CD14-positive monocyte (primary cell): Measurements from ENCODE around the gene ANO2. TPM values are rescaled to one million over a fixed set of nuclear protein-coding genes. Genes with fewer than 3 reads are reported as not detected.

Source experiments
- DNase-seq, 3 donors: peaks; one replicate each; pipeline ENCODE4 v3.0.0-alpha.2; 2011 to 2022
- H2AFZ ChIP-seq: 2 replicates; pipeline ENCODE4 v1.6.0; 2012; ENCODE audit warnings: mild to moderate bottlenecking, low read depth, low read length, inconsistent platforms; ENCODE audit not compliant: insufficient read depth, poor library complexity, severe bottlenecking
- H3K27ac ChIP-seq, 2 donors: 1 replicate in 1 of 2; 2 replicates in 1 of 2; pipeline ENCODE4 v1.5.1; 2012 to 2013; ENCODE audit warnings: low read length in 2 of 2, control low read depth in 1 of 2, inconsistent platforms in 1 of 2, low read depth in 1 of 2, mild to moderate bottlenecking in 1 of 2
- H3K27me3 ChIP-seq, 2 donors: one replicate each; pipeline versions ENCODE4 v1.6.0 to v1.6.1; 2011 to 2013; ENCODE audit warnings: low read length in 2 of 2; ENCODE audit not compliant: control insufficient read depth in 2 of 2, insufficient read depth in 2 of 2
- H3K36me3 ChIP-seq, 2 donors: replicated peaks in 1 of 2; 1 replicate in 1 of 2; 2 replicates in 1 of 2; pipeline versions ENCODE4 v1.5.1 to v1.6.1; 2012 to 2013; ENCODE audit warnings: low read length in 2 of 2, control low read depth in 1 of 2, inconsistent platforms in 1 of 2, mild to moderate bottlenecking in 1 of 2; ENCODE audit not compliant: insufficient read depth in 2 of 2, control insufficient read depth in 1 of 2
- H3K4me1 ChIP-seq, 2 donors: 1 replicate in 1 of 2; 2 replicates in 1 of 2; pipeline versions ENCODE4 v1.5.1 to v1.6.1; 2012 to 2013; ENCODE audit warnings: low read length in 2 of 2, control low read depth in 1 of 2, inconsistent platforms in 1 of 2, mild to moderate bottlenecking in 1 of 2, moderate library complexity in 1 of 2; ENCODE audit not compliant: insufficient read depth in 2 of 2, control insufficient read depth in 1 of 2
- H3K4me2 ChIP-seq: replicated peaks from 2 replicates; pipeline ENCODE3; 2012; ENCODE audit warnings: low read length, moderate library complexity, mild to moderate bottlenecking; ENCODE audit not compliant: poor library complexity, severe bottlenecking; ENCODE audit errors: extremely low read depth
- H3K4me3 ChIP-seq, 3 experiments: fragments of 200-600 bp in 1 of 3; sonication (generic) in 1 of 3; replicated peaks in 1 of 3; 1 replicate in 2 of 3; 2 replicates in 1 of 3; pipeline ENCODE4 v1.5.1; 2011 to 2013; ENCODE audit warnings: low read length in 3 of 3, mild to moderate bottlenecking in 3 of 3, control low read depth in 2 of 3, low read depth in 2 of 3, inconsistent platforms in 1 of 3, moderate library complexity in 1 of 3
- H3K79me2 ChIP-seq: 2 replicates; pipeline ENCODE4 v1.6.0; 2012; ENCODE audit warnings: mild to moderate bottlenecking, control low read depth, inconsistent platforms, low read length, moderate library complexity; ENCODE audit not compliant: insufficient read depth
- H3K9ac ChIP-seq: 2 replicates; pipeline ENCODE4 v1.6.0; 2017; ENCODE audit warnings: low read length, mild to moderate bottlenecking; ENCODE audit not compliant: insufficient read depth, poor library complexity, severe bottlenecking
- H3K9me3 ChIP-seq, 2 donors: replicated peaks in 1 of 2; 1 replicate in 1 of 2; 2 replicates in 1 of 2; pipeline versions ENCODE4 v1.5.1 to v1.6.1; 2012 to 2013; ENCODE audit warnings: low read length in 2 of 2, control low read depth in 1 of 2; ENCODE audit not compliant: control insufficient read depth in 1 of 2, insufficient read depth in 1 of 2
- H4K20me1 ChIP-seq: 2 replicates; pipeline ENCODE4 v1.6.0; 2012; ENCODE audit warnings: mild to moderate bottlenecking, low read length, control low read depth, moderate library complexity; ENCODE audit not compliant: insufficient read depth
- H3K27ac Mint-ChIP-seq, 7 donors: one replicate each; pipeline ENCODE4 v1.8.0; 2020; ENCODE audit warnings: mild to moderate bottlenecking in 7 of 7, mixed read lengths in 7 of 7, moderate library complexity in 6 of 7, inconsistent platforms in 2 of 7
- H3K27me3 Mint-ChIP-seq, 3 donors: one replicate each; pipeline ENCODE4 v1.8.0; 2021 to 2022; ENCODE audit warnings: low read depth in 3 of 3, mild to moderate bottlenecking in 3 of 3, mixed read lengths in 3 of 3, moderate library complexity in 3 of 3, inconsistent platforms in 1 of 3
- H3K36me3 Mint-ChIP-seq, 2 donors: one replicate each; pipeline ENCODE4 v1.8.0; 2020; ENCODE audit warnings: mixed read lengths in 2 of 2, inconsistent platforms in 1 of 2, mild to moderate bottlenecking in 1 of 2
- H3K4me1 Mint-ChIP-seq: one replicate; pipeline ENCODE4 v1.8.0; 2020; ENCODE audit warnings: mild to moderate bottlenecking, mixed read lengths
- H3K4me3 Mint-ChIP-seq, 2 donors: one replicate each; pipeline ENCODE4 v1.8.0; 2020; ENCODE audit warnings: mild to moderate bottlenecking in 2 of 2, mixed read lengths in 2 of 2, moderate library complexity in 1 of 2
- H3K9me3 Mint-ChIP-seq, 7 donors: one replicate each; pipeline ENCODE4 v1.8.0; 2020 to 2022; ENCODE audit warnings: mixed read lengths in 7 of 7, mild to moderate bottlenecking in 6 of 7, moderate library complexity in 6 of 7, inconsistent platforms in 2 of 7
- WGBS: methylation state at CpG from one replicate; pipeline ENCODE4 v1.1.5; 2013; ENCODE audit warnings: missing lambda C conversion rate; ENCODE audit not compliant: insufficient coverage; 5-methylcytosine and 5-hydroxymethylcytosine counted together
- intact Hi-C, 2 donors: fragments of 100-400 bp; cut with micrococcal nuclease; formaldehyde crosslinking; loops; one replicate each; pipeline versions ENCODE4 v1.15.0 to v1.15.1; 2023
- polyA plus RNA-seq, 3 donors: library from polyadenylated mRNA; depleted of rRNA in 1 of 3; unstranded in 2 of 3; stranded (reverse) in 1 of 3; fragments of 300-500 nt in 2 of 3; fragments of >200 nt in 1 of 3; fragmentation: Illumina TruSeq in 2 of 3; gene quantifications; 1 replicate in 2 of 3; 2 replicates in 1 of 3; pipeline ENCODE4 v1.2.3, GENCODE V29; 2012 to 2021
- TF ChIP-seq, protein P1 (sequence below): fragments of 200-600 bp; IDR thresholded peaks from one replicate; pipeline ENCODE4 v1.8.0; 2022; ENCODE audit warnings: antibody characterized with exemption, mild to moderate bottlenecking

Gene ANO2
- polyA plus RNA-seq, 3 donors, result not detected

DNA sequence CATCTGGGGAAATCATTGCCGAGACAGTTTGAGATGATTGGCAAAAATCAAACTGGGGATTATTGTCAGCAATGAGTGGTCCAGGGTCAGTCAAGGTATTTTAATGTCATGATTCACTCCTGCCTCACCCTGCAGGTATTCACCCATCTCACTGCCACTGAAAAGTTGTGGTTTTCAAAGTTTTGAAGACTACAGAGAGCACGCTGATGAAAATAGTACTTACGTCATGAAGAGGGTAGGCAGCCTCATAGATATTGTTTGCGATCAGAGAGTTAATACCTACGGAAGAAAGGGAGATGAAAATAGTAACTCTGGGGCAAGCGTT is 138.0 kb downstream of the ANO2 start:
- H3K27ac ChIP-seq, result no peak overlapping the region
- H3K9ac ChIP-seq, result no peak overlapping the region
- H2AFZ ChIP-seq, result no peak overlapping the region
- no peaks in the 10 kb centered on the region for H3K9me3 ChIP-seq
- H3K27me3 ChIP-seq, result no peaks in the 10 kb centered on the region
- no peaks in the 10 kb centered on the region for H3K79me2 ChIP-seq
- H4K20me1 ChIP-seq, result no peaks in the 10 kb centered on the region
- H3K36me3 ChIP-seq, result no peaks in the 10 kb centered on the region
- no peak overlapping the region for H3K4me3 Mint-ChIP-seq
- no peaks in the 10 kb centered on the region for H3K4me1 ChIP-seq
- H3K4me2 ChIP-seq, result no peak overlapping the region
- H3K9me3 Mint-ChIP-seq, result peaks cover 0 to 2% (median 0%) of the 10 kb centered on the region in 7 donors
- intact Hi-C loops, result no loop called here
- TF ChIP-seq, protein P1, sequence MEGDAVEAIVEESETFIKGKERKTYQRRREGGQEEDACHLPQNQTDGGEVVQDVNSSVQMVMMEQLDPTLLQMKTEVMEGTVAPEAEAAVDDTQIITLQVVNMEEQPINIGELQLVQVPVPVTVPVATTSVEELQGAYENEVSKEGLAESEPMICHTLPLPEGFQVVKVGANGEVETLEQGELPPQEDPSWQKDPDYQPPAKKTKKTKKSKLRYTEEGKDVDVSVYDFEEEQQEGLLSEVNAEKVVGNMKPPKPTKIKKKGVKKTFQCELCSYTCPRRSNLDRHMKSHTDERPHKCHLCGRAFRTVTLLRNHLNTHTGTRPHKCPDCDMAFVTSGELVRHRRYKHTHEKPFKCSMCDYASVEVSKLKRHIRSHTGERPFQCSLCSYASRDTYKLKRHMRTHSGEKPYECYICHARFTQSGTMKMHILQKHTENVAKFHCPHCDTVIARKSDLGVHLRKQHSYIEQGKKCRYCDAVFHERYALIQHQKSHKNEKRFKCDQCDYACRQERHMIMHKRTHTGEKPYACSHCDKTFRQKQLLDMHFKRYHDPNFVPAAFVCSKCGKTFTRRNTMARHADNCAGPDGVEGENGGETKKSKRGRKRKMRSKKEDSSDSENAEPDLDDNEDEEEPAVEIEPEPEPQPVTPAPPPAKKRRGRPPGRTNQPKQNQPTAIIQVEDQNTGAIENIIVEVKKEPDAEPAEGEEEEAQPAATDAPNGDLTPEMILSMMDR, result no peak
- H3K36me3 Mint-ChIP-seq, result no peaks in the 10 kb centered on the region
- WGBS, result no CpG with 5 or more reads among the region's 6 CpGs
- no peak for DNase-seq
- H3K4me3 ChIP-seq, result no peak overlapping the region
- H3K27ac Mint-ChIP-seq, result no peak overlapping the region
- H3K27me3 Mint-ChIP-seq, result peaks cover 0 to 12% (median 8%) of the 10 kb centered on the region in 3 donors
- no peaks in the 10 kb centered on the region for H3K4me1 Mint-ChIP-seq

DNA sequence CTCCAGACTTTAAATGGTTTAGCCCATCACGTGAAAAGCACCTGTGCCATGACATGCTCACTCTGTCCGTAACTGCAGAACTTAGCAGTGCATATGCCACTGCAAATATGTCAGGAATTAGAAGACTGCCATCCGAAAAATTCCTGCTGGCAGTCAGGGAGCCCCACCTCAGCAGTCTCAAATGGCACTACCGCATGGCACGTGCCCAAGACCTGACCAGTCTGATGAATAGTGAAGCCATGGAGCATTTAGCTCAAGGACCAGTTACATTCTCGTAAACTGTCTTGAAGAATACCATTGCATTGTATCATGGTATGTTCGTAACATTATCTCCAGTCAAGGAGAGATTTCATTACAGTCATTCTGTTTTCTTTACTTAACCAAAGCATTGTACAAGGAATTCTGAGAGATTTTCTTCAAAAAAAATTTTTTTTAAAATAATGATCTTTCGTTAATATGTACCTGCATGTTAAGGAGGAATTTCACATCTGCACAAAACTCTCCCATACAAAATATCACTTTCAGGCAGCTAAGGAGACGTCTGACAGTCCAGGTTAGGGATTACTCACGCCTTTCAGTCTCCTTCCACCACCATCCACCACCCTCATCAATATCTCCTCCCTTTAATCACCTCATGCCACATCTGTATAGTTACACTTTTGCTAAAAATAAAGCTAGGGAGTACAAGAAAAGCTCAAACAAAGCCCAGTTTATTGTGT is 138.5 kb downstream of the ANO2 start:
- Histone ChIP-seq H3K27me3 (no peaks in the 10 kb centered on the region), H2AFZ (no peak overlapping the region), H3K36me3 (no peaks in the 10 kb centered on the region), H3K9me3 (no peaks in the 10 kb centered on the region), H3K4me3 (no peak overlapping the region), H3K4me2 (no peak overlapping the region), H3K9ac (no peak overlapping the region), H3K27ac (no peak overlapping the region), H3K4me1 (no peaks in the 10 kb centered on the region), H3K79me2 (no peaks in the 10 kb centered on the region), H4K20me1 (no peaks in the 10 kb centered on the region)
- H3K36me3 Mint-ChIP-seq, result no peaks in the 10 kb centered on the region
- no peaks in the 10 kb centered on the region for H3K4me1 Mint-ChIP-seq
- H3K9me3 Mint-ChIP-seq, result peaks cover 0 to 2% (median 0%) of the 10 kb centered on the region in 7 donors
- TF ChIP-seq, protein P1, result no peak
- no peak overlapping the region for H3K27ac Mint-ChIP-seq
- H3K27me3 Mint-ChIP-seq, result peaks cover 3 to 12% (median 9%) of the 10 kb centered on the region in 3 donors
- no peak overlapping the region for H3K4me3 Mint-ChIP-seq
- no peak for DNase-seq
- WGBS, result 100% methylated on average over 5 of the region's 10 CpGs
- intact Hi-C loops, result no loop called here
